Islet precursor cell (in vitro differentiated cells): ENCODE measurements around the gene PRKAR1B.

ENCODE experiments used
- DNase-seq: peaks from one replicate; pipeline ENCODE4 v3.0.0-alpha.2; 2018

Gene PRKAR1B

DNA sequence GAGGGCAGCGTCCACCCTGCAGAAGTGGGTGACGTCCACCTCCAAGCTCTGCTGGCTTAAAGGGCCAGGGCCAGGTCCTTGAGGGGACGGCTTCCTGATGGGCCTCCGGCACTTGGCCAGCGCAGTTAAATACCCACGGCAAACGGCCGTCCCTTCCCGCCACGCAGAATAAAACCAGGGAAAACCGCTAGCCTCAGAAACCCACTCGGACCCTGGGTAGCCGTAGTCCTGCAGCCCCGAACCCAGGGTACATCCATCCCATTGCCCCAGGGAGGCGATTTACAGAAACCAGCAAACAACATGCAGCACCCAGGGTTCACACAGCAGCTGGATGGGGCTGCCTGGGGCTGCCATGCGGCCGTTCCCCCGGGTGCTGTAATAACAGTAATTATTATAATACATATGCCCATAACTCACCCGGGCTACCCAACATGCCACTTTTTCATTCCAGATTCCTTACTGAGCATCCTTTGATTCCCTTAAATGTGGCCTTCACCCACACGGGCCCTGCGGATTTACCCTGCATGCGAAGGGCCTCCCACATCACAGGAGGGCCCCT lies 126.0 kb downstream of the PRKAR1B start:
- no peak for DNase-seq

DNA sequence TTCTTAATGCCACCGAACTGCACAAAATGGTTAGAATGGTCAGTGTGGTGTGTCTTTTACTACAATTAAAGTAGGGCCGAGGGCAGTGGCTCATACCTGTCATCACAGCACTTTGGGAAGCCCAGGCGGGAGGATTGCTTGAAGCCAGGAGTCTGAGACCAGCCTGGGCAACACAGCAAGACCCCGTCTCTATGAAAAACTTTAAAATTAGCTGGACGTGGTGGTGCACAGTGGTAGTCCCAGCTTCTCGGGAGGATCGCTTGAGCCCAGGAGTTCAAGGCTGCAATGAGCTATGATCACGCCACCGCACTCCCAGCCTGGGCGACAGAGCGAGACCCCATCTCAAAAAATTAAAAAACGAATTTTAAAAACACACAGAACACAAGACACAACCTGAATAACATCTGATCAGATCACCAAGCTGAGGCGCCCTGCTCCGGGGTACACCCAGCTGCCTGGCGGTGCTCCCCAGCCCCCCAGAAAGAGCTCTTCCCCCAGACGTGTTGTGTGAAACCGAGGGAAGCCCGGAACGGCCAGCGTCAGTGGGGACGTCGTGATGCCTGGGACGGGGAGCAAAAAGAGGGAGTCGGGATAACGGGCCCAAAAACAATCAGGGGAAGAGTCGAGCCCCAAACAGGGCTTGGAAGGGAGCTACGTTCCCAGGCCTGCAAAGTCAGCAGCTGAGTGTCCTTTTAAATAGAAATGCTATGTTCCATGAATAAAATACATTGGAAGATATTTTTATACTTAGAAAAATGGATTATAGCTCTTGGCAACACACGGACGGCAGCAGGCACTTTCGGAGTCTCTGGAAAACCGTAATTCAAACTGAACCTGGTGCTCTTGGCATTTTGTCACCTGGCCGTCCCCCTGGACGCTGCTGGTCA lies 126.7 kb downstream of the PRKAR1B start:
- no peak for DNase-seq

GRCh38 chr7:598899-599298 lies 128.2 kb downstream of the PRKAR1B start:
- no peak for DNase-seq

DNA sequence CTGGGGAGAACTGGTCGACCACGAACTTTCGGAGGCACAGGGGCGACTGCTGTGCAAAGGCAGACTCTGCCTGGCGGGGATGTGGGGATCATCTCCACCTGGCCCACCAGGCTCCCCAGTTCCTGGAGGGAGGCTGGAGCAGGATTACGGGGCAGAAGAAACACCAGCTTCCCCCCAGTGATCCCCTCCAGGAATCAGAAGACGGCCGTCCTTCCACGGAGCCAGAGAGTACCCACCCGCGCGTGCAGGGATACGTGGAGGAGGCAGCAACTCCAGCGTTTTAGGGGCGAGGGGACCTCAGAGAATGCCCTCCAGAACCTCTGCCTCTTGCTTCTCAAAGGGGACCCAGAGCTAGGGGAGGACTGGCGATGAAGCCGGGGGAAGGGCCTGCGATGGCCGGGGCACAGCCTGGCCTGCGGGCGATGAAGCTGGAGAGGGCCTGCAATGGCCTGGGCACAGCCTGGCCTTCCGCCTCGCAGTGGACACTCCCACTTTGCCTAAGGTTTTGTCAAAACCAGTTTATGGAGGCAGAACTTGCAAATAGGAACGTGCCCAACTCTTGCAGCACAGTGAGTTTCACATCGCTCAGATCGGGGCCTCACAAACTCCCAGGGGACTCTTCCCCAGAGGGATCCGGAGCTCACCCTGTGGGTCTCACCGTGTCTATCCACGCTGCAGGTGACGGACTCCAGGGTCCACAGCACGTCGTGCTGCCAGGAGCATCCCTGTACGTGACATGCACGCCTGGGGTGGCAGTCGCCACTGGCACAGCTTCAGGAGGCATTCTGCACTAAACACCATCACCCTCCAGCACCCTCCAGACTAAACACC lies 129.5 kb downstream of the PRKAR1B start:
- DNase-seq, result no peak

- no peak for DNase-seq
Observed at GRCh38 chr7:596819-597182, 130.3 kb downstream of the PRKAR1B start.

DNA sequence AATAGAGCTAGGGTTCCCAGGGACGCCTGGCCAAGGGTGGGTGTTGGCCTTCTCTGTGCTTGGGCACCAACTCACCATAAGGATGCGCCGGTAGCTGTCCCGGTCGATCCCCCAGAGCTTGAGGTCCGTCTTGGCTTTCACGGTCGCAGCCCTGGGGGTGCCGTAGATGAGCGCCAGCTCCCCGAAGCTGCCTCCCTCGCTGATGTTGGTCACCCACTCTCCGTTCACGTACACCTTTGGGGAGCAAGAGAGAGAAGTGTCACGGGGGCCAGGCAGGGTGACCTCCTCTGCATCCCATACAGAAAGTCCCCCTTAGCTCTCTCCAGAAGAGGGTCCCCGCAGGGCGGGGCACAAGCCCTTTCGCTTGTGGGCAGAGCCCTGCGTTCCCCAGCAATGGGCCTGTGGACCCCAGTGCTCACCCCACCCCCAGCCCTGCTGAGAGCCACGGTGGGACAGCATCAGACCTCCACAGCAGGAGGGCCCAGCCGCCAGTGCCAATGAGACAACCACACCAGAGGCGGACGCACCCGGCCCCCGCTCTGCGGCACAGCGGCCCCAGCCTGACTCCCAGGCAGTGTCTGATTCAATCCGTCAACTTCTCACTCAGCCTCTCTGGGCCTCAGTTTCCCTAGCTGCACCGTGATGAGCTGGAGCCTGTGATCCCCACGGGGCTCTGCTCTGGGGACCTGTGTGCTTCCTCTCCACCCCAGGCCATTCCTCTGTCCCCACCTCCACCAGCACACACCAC lies 130.8 kb downstream of the PRKAR1B start:
- DNase-seq, result no peak

- DNase-seq, result no peak
Observed at GRCh38 chr7:595621-596010, 131.5 kb downstream of the PRKAR1B start.

DNA sequence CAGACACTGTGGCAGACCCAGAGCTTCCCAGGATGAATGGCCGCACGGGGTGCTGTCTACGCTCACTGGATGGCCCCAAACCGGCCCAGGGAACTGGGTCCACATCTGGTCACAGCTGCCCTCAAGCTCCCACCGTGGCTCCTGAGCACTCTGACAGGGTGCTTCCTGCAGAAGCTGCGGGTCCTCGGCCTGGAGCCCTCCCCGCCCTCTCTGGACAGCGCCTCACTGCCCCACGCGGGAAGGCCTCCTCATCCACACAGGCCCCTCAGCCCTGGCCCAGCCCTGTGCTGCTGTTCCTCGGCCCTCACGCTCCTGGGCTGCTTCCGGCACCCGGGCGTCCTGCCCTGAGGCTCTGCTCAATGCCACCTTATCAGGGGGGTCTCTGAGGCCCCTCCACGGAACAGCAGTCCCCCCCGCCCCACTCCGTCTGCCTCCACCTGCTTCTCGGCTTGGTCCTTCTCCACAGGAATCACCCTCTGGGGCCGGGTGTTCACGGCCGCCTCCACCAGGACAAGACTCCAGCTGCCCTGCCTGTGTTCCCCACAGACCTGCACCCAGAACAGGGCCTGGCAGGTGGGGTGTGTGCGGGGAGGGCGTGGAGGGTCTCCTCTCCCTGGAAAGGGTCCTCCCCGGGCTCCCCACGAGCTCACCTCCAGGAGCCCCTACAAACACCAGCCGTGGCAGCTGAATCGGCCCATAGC lies 132.0 kb downstream of the PRKAR1B start:
- DNase-seq, result no peak

DNA sequence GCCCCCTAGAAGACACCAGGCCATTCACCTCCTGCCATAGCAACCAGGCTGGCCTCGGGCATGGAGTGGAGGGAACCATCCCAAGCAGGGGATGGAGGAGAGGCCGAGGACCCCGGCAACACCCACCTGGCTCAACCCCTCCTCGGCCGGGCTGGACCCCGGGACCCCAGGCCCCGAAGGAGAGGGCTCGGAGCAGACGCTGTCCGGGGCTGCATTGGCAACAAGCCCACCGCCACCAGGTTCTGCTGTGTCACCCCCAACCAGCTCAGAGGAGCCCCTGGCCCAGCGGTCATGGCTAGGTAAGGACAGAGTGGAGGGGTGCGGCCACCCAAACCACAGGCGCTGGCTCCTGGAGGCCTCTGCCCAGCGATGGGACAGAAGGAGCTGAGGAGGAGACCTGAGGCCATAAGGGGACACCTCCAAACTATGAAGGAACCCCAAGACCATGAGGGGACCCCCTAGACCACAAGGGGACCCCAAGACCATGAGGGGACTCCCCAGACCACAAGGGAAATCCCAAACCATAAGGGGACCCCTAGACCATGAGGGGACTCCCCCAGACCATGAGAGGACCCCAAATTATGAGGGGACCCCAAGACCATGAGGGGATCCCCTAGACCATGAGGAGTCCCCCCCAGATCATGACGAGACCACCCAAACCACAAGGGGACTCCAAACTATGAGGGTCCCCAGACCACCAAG lies 132.7 kb downstream of the PRKAR1B start:
- DNase-seq, result no peak

- no peak for DNase-seq
Observed at GRCh38 chr7:593324-594115, 133.6 kb downstream of the PRKAR1B start.

GRCh38 chr7:591856-592628 lies 135.0 kb downstream of the PRKAR1B start:
- no peak for DNase-seq

GRCh38 chr7:590731-591551 lies 136.1 kb downstream of the PRKAR1B start:
- DNase-seq, result no peak

DNA sequence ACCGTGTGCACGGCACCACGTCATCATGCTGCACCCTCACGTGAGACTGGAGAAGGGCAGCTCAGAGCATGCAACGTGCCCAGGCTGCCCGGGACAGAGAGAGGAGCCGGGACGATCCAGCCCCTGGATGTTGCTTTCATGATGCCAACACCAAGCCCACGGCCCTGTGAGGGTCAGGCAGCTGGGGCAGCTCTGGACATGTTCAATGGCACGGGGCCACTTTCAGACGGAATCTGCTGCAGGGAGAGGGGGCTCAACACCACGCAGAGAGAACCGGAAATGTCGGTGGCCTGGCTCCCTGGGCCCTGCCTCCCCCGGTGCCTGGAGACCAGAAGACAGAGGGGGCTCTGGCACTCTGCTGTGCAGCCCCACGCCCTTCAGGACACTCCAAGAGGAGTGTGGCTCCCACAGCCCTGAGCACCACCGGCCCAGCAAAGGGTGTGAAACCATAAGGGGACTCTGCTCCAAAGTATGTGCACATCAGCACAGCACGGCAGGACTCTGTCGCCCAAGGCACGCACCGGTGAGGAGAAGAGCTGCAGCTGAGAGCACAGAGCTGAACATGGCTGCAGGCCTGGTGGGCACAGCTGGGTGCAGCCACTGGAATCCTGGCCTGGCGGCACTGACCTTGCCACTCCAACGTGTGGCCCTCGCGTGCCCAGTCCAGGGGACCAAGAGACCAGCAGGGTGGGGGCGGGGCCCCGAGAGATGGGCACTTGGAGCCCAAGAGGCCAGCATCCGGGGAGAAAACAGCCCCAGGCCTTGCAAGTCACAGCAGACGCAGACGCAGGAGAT lies 137.1 kb downstream of the PRKAR1B start:
- DNase-seq, result no peak

DNA sequence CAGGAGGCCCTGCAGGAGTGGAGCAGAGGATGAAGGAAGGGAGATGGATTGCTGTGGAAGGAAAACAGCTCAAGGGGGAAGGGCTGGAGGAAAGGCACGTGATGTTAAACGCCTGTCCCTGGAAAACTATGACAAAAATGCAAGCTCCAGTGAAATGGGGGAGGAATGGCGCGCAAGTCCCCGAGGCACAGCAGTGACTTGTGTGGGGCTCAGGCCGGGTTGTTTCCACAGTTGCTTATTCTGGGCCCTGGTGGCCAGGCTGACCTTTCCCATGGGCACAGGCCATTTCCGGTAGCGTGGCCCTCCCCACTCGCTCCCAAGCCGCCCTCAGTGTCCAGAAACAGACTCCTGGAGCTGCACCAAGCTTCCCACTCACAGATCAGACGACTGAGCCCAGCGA lies 139.3 kb downstream of the PRKAR1B start:
- DNase-seq, result peak; percentile 77

DNA sequence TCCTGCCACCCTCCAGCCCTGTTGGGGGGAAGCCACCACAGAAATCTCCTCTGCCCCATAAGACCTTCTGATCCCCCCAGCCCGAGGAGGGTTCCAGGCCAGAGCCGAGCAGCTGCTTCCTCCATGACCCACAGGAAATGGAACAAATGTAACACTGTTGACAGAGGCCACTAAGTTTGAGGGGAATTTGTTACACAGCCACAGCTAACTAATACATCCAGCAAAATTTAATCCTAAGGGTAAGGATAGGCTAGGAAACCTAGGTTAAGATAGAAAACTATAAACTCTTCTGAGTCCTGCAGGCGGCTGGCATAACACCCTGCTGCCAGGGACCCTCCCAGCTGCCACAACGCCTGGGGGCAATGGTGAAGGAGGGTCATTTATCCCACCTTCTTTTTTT lies 140.6 kb downstream of the PRKAR1B start:
- DNase-seq, result no peak

DNA sequence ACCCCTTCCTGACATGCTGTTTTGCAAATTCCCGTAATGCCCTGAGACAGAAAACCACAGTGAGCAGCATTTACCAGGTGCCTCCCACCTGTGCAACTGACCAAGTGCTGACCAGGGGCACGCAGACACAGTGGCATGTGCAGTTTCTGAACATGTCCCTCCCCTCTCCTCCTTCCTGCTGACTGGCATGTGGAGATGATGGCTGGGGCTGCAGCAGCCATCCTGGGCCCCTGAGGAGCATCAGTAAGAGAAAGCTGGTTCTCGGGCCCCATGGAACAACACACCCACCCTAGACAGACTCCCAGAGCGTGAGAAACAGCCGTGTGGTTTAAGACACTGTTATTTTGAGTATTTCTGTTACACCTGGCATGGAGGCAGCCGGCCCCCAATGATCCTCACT lies 141.2 kb downstream of the PRKAR1B start:
- no peak for DNase-seq

DNA sequence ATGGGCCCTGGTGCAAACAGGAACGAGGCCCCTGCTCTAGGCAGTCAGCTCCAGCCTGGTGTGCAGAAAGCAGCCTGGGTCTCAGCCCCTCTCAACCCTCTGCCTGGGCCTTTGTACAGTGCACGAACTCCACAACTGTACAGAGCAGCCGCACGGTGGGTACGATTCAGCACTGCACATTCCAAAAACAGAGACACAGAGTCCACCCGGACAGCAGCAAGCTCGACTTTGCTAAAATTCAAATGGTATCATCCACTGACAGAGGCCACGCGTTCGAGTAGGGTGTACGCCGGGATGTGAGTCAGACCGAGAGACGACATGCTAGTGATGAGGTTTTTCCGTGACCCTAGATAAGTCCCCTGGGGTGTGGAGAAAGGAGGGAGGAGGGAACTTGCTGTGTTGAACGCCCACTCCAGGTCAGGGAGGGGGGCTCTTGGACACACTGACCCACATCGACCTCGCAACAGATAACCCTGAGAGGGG lies 141.8 kb downstream of the PRKAR1B start:
- DNase-seq, result no peak

DNA sequence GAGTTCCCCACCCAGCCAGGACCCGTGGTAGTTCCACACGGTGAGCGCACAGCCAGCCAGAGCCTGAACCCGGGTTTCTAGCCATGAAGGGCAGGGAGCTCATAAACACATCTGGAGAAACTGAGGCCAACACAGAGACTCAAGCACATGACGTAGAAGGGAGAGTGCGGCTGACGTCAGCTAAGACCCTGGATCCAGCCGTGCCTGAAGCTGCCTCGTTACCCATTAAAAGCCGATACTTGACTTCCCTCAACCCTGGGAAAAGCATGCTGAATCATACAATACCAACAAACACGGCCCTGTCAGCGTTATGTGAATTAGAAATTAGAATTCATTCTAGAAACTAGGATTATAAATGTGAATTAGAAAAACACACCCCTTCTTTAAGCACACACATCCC lies 142.3 kb downstream of the PRKAR1B start:
- DNase-seq, result no peak
